GM15510 (cell line): Measurements from ENCODE around the gene ZDHHC14.

ENCODE experiments used
- POLR2A ChIP-seq: IDR thresholded peaks from 3 replicates; pipeline ENCODE4 v1.6.1; 2011; ENCODE audit warnings: borderline replicate concordance; ENCODE audit not compliant: insufficient read length; ENCODE audit errors: extremely low read depth

ZDHHC14 gene

GRCh38 chr6:157372501-157373280 lies 8.3 kb upstream of the ZDHHC14 start:
- no peak for TF ChIP-seq POLR2A

GRCh38 chr6:157374889-157375443 lies 6.0 kb upstream of the ZDHHC14 start:
- TF ChIP-seq POLR2A = no peak

GRCh38 chr6:157376241-157376640 lies 4.7 kb upstream of the ZDHHC14 start:
- no peak for TF ChIP-seq POLR2A

GRCh38 chr6:157376706-157377230 lies 4.2 kb upstream of the ZDHHC14 start:
- TF ChIP-seq POLR2A = no peak

GRCh38 chr6:157379656-157380457 lies 1.1 kb upstream of the ZDHHC14 start:
- TF ChIP-seq POLR2A = peak; percentile 37

GRCh38 chr6:157380458-157380778 lies 572 bp upstream of the ZDHHC14 start:
- no peak for TF ChIP-seq POLR2A

GRCh38 chr6:157381631-157382621 lies 936 bp downstream of the ZDHHC14 start:
- TF ChIP-seq POLR2A = no peak

- no peak for TF ChIP-seq POLR2A
Measured at GRCh38 chr6:157382821-157383220, 1.8 kb downstream of the ZDHHC14 start.

- no peak for TF ChIP-seq POLR2A
Measured at GRCh38 chr6:157383471-157383870, 2.5 kb downstream of the ZDHHC14 start.

- no peak for TF ChIP-seq POLR2A
Measured at GRCh38 chr6:157385482-157385881, 4.5 kb downstream of the ZDHHC14 start.

- no peak for TF ChIP-seq POLR2A
Measured at GRCh38 chr6:157386023-157386422, 5.0 kb downstream of the ZDHHC14 start.

- TF ChIP-seq POLR2A = no peak
Measured at GRCh38 chr6:157386454-157386853, 5.5 kb downstream of the ZDHHC14 start.

GRCh38 chr6:157388924-157389323 lies 7.9 kb downstream of the ZDHHC14 start:
- TF ChIP-seq POLR2A = no peak
